ENCODE data around the gene SCO1.

DNA sequence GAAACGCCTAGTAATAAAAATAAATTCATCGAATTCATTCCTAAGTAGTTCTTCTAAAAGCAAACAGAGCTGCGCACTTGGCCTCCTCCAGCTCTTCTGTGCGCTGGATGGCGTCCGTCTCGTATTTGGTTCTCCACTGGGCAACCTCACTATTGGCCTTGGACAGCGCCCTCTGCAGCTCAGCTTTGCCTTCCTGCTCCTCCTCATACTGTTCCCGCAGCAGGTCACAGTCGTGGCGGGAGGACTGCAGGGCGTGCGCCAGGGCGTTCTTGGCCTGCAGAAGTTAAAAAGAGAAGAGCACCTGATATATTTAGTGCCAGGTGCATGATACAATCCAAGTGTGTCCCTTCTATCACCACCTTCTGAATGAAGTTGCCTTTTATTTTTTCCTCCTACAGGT lies 62.0 kb downstream of the SCO1 start:
- TF ChIP-seq, protein P1, sequence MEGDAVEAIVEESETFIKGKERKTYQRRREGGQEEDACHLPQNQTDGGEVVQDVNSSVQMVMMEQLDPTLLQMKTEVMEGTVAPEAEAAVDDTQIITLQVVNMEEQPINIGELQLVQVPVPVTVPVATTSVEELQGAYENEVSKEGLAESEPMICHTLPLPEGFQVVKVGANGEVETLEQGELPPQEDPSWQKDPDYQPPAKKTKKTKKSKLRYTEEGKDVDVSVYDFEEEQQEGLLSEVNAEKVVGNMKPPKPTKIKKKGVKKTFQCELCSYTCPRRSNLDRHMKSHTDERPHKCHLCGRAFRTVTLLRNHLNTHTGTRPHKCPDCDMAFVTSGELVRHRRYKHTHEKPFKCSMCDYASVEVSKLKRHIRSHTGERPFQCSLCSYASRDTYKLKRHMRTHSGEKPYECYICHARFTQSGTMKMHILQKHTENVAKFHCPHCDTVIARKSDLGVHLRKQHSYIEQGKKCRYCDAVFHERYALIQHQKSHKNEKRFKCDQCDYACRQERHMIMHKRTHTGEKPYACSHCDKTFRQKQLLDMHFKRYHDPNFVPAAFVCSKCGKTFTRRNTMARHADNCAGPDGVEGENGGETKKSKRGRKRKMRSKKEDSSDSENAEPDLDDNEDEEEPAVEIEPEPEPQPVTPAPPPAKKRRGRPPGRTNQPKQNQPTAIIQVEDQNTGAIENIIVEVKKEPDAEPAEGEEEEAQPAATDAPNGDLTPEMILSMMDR (IDR thresholded peaks at IDR 0.05; ENCODE audit: low read length): no peak
- TF ChIP-seq EZH2 (IDR thresholded peaks at IDR 0.05; ENCODE audit: borderline replicate concordance, low read length): no peak
